Breast epithelium (tissue), 3 donors: Measurements from ENCODE around the gene CGB2.
"Not testable (repeated sequence)": the region's sequence is repeated elsewhere in the genome, so short reads cannot be mapped to it uniquely, and the experiment has no call there.

Experiments
- CTCF ChIP-seq, 3 donors: fragments of 450-650 bp; IDR thresholded peaks; one replicate each; pipeline ENCODE4 v1.5.1; 2016 to 2017; ENCODE audit warnings: antibody characterized with exemption in 3 of 3, mild to moderate bottlenecking in 3 of 3, moderate library complexity in 3 of 3
- POLR2A ChIP-seq: fragments of 450-650 bp; IDR thresholded peaks from one replicate; pipeline ENCODE4 v1.6.1; 2016; ENCODE audit warnings: antibody characterized with exemption, mild to moderate bottlenecking, moderate library complexity
- POLR2AphosphoS5 ChIP-seq, 3 donors: sonication (generic); formaldehyde crosslinking; IDR thresholded peaks; one replicate each; pipeline ENCODE4 v1.6.1; 2017; ENCODE audit warnings: antibody characterized with exemption in 3 of 3

GRCh38 chr19:49074869-49075268, 43.2 kb downstream of the CGB2 start:
- peak; percentile 68 to 82 (median 77) for TF ChIP-seq CTCF (IDR thresholded peaks at IDR 0.05)
- not testable (repeated sequence) for TF ChIP-seq POLR2A; POLR2AphosphoS5 (IDR thresholded peaks at IDR 0.05)
